NCI-H128 (cell line): ENCODE data around the gene ITGAE.

Source experiments
- DNase-seq: peaks from one replicate; lab custom pipeline; 2025; ENCODE audit not compliant: unreplicated experiment; lab: John Stamatoyannopoulos, UW

The ITGAE gene

GRCh38 chr17:3672571-3672970 is 128.4 kb downstream of the ITGAE start:
- DNase-seq = no peak

DNA sequence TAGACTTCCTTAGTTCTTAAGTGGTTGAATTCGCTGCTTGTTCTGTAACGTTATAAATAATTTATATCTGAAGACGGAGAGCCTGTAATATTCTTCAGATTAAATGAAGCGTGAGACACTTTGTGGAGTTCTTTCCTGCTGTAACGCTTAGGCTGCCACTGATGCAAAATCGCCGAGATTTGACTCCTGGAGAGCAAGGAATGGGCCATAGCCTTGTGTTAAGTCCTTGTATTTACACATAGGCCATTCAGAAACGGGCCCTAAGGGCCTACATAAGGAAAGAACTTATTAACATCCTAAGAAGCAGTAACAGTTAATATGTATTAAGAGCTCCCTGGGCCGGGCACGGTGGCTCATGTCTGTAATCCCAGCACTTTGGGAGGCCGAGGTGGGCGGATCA is 131.4 kb downstream of the ITGAE start:
- DNase-seq = no peak

- no peak for DNase-seq
These were observed 132.0 kb downstream of the ITGAE start for GRCh38 chr17:3669085-3669347.

GRCh38 chr17:3668279-3669084 is 132.5 kb downstream of the ITGAE start, which contains the start of the genes EMC6 and TAX1BP3:
EMC6 (plus strand) TSS chr17:3668812; CDS start chr17:3669147, 335 bp downstream.
TAX1BP3 (minus strand) TSS chr17:3668578; CDS start chr17:3668526, 52 bp downstream.
- peak; percentile 86 for DNase-seq

GRCh38 chr17:3667366-3668278 is 133.4 kb downstream of the ITGAE start:
- no peak for DNase-seq

DNA sequence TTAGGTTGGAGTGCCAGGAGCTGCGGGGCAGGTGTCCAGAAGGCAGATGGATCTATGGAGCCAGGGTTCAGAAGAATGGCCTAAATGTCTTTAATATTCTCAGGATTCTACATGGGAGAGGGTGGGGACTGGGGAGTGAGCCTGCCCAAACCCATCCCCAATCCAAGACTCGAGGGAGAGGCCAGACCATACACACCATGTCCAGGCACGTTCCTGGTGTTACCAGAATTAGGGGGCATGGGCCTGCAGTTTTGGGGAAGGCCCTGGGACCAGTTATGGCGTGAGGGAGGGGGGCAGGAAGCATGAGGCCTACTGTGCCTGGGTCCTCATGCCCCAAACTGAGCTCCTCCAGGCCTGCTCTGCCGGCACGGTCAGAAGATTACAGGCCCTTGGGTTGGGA is 134.5 kb downstream of the ITGAE start:
- no peak for DNase-seq

- DNase-seq = no peak
These were observed 135.2 kb downstream of the ITGAE start for GRCh38 chr17:3665834-3666233.
